ENCODE results near the gene NHLRC4. TPM values are rescaled to one million over a fixed set of nuclear protein-coding genes. Genes with fewer than 3 reads are reported as not detected.

The NHLRC4 gene
- total and polyA plus RNA-seq, 9 of the 15 experiments (the other 6 are each of a cell fraction or from before 2014, with no cell fraction given): 0.24 to 3.7 (median 1.3) TPM; not detected in 2

DNA sequence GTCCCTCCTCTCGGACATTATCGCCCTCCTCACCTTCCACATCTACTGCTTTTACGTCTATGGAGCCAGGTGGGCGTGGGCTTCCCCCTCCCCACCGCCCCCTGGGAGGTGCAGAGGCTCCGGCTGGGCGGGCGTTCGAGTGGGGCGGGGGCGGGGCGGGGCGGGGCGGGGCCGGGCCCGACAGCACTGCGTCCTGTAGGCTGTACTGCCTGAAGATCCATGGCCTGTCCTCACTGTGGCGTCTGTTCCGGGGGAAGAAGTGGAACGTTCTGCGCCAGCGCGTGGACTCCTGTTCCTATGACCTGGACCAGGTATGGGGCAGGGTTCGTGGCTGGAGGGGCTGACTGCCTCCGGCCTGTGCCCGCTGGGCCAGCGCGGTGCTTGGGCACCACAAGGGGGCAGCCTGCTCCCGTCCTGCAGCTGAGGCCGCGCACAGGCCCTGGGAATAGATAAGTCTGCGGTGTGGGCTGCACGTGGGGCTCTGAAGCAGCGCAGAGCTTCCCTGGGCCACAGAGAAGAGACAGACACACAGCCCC lies 12.1 kb downstream of the NHLRC4 start (continued):
- TF ChIP-seq NUFIP1 (IDR thresholded peaks at IDR 0.05; ENCODE audit: partially characterized antibody): no peak
- TF ChIP-seq PHF20 (IDR thresholded peaks at IDR 0.05; ENCODE audit: partially characterized antibody): peak; percentile 20
- TF ChIP-seq ZNF311 (CRISPR knock-in tag; IDR thresholded peaks at IDR 0.05): no peak
- peak; percentile 23; the same call in 1 of the 2 replicates for TF ChIP-seq JUND (IDR thresholded peaks at IDR 0.05; ENCODE audit: borderline replicate concordance, low read depth, low read length)
- peak; percentile 22; the same call in 1 of the 3 replicates for TF ChIP-seq JUND (tag; IDR thresholded peaks at IDR 0.05; ENCODE audit: borderline replicate concordance, low read depth, low read length)
- no peak for TF ChIP-seq ADNP (tag; IDR thresholded peaks at IDR 0.05)
- peak; percentile 88 to 92 for TF ChIP-seq RAD21 (CRISPR knock-in tag; conservative IDR thresholded peaks at IDR 0.05 in 1 of 2, IDR thresholded peaks at IDR 0.05 in 1 of 2)
- no peak for TF ChIP-seq NFRKB (IDR thresholded peaks at IDR 0.05; ENCODE audit: low read depth)
- peak; percentile 90 for TF ChIP-seq MTA3 (IDR thresholded peaks at IDR 0.05; ENCODE audit: borderline replicate concordance)
- TF ChIP-seq NEUROD1 (IDR thresholded peaks at IDR 0.05; ENCODE audit: borderline replicate concordance, low read depth, low read length, partially characterized antibody): peak; percentile 55
- no peak for TF ChIP-seq MED1 (CRISPR knock-in tag; IDR thresholded peaks at IDR 0.05; ENCODE audit: borderline replicate concordance)
- TF ChIP-seq SIN3A (IDR thresholded peaks at IDR 0.05; ENCODE audit: borderline replicate concordance in 2 of 2, control insufficient read depth in 1 of 2, low read depth in 2 of 2, low read length in 2 of 2): peak in 1 of 2 experiments; percentile 79; a peak in 2 of 4 replicates
- peak; percentile 39; the same call in 1 of the 2 replicates for TF ChIP-seq TCF7 (IDR thresholded peaks at IDR 0.05; ENCODE audit: borderline replicate concordance)
- TF ChIP-seq TBP (optimal IDR thresholded peaks at IDR 0.05; ENCODE audit: low read depth, low read length): peak; percentile 39
- TF ChIP-seq TRIM24 (IDR thresholded peaks at IDR 0.05): peak; percentile 22 to 62; a peak in 2 of 4 replicates
- TF ChIP-seq CXXC5 (CRISPR knock-in tag; IDR thresholded peaks at IDR 0.05): peak; percentile 93
- TF ChIP-seq, protein P1, sequence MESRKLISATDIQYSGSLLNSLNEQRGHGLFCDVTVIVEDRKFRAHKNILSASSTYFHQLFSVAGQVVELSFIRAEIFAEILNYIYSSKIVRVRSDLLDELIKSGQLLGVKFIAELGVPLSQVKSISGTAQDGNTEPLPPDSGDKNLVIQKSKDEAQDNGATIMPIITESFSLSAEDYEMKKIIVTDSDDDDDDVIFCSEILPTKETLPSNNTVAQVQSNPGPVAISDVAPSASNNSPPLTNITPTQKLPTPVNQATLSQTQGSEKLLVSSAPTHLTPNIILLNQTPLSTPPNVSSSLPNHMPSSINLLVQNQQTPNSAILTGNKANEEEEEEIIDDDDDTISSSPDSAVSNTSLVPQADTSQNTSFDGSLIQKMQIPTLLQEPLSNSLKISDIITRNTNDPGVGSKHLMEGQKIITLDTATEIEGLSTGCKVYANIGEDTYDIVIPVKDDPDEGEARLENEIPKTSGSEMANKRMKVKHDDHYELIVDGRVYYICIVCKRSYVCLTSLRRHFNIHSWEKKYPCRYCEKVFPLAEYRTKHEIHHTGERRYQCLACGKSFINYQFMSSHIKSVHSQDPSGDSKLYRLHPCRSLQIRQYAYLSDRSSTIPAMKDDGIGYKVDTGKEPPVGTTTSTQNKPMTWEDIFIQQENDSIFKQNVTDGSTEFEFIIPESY (CRISPR knock-in tag; IDR thresholded peaks at IDR 0.05): peak; percentile 87
- no peak for TF ChIP-seq ZNF282 (CRISPR knock-in tag; IDR thresholded peaks at IDR 0.05)
- TF ChIP-seq, protein P2, sequence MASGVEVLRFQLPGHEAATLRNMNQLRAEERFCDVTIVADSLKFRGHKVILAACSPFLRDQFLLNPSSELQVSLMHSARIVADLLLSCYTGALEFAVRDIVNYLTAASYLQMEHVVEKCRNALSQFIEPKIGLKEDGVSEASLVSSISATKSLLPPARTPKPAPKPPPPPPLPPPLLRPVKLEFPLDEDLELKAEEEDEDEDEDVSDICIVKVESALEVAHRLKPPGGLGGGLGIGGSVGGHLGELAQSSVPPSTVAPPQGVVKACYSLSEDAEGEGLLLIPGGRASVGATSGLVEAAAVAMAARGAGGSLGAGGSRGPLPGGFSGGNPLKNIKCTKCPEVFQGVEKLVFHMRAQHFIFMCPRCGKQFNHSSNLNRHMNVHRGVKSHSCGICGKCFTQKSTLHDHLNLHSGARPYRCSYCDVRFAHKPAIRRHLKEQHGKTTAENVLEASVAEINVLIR (CRISPR knock-in tag; IDR thresholded peaks at IDR 0.05): no peak
- TF ChIP-seq, protein P3, sequence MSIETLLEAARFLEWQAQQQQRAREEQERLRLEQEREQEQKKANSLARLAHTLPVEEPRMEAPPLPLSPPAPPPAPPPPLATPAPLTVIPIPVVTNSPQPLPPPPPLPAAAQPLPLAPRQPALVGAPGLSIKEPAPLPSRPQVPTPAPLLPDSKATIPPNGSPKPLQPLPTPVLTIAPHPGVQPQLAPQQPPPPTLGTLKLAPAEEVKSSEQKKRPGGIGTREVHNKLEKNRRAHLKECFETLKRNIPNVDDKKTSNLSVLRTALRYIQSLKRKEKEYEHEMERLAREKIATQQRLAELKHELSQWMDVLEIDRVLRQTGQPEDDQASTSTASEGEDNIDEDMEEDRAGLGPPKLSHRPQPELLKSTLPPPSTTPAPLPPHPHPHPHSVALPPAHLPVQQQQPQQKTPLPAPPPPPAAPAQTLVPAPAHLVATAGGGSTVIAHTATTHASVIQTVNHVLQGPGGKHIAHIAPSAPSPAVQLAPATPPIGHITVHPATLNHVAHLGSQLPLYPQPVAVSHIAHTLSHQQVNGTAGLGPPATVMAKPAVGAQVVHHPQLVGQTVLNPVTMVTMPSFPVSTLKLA (conservative IDR thresholded peaks at IDR 0.05): peak; percentile 87 to 93
- TF ChIP-seq SREBF1 (IDR thresholded peaks at IDR 0.05; ENCODE audit: borderline replicate concordance, low read depth, low read length): no peak
- 0 out of 2 replicates have a peak, but pooled peaks have one; percentile 52 for TF ChIP-seq SAFB (IDR thresholded peaks at IDR 0.05; ENCODE audit: borderline replicate concordance, low read depth, low read length)
- peak; percentile 74 for TF ChIP-seq BCOR (IDR thresholded peaks at IDR 0.05)
- no peak for TF ChIP-seq SLC30A9 (CRISPR knock-in tag; IDR thresholded peaks at IDR 0.05)
